DND-41 (cell line): ENCODE data around the gene TUBG1.
A peak's percentile ranks its signal among the peaks of the same experiment; 100 is the strongest.

Experiments
- CTCF ChIP-seq: IDR thresholded peaks from 2 replicates; pipeline ENCODE4 v1.5.1; 2012; ENCODE audit warnings: borderline replicate concordance, low read length, moderate library complexity, mild to moderate bottlenecking; ENCODE audit not compliant: poor library complexity, severe bottlenecking; ENCODE audit errors: extremely low read depth
- EZH2 ChIP-seq: IDR thresholded peaks from 3 replicates; pipeline ENCODE4 v1.6.1; 2012; ENCODE audit warnings: borderline replicate concordance, low read depth, mild to moderate bottlenecking, moderate library complexity, low read length, inconsistent platforms; ENCODE audit not compliant: severe bottlenecking

DNA sequence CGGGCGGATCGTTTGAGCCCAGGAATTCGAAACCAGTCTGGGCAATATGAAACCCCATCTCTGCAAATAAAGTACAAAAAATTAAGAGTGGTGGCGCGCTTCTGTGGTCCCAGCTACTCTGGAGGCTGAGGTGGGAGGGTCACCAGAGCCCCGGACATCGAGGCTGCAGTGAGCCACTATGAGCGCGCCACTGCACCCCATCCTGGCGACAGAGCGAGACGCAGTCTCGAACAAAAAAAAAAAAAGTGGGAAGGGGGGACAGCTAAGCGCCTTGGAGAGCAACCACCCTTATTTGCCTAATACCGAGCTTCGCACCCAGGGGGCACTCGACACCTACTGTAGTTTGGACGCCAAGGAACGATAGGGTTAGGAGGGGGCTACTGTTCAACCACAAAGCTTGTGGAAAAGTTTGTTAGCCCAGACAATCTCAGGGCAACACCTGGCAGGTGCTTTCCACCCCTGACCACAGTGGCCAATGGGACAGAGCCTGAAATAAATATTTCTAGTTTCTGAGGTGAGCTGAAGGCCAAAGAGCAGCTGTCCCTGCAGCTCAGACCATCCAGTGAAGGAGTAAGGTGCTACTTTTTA lies 31.1 kb upstream of the TUBG1 start:
- TF ChIP-seq CTCF = peak; percentile 94
- TF ChIP-seq EZH2 = no peak
